Measurements from ENCODE around the gene NBEAL2. TPM values are rescaled to one million over a fixed set of nuclear protein-coding genes. Genes with fewer than 3 reads are reported as not detected.
A peak's percentile ranks its signal among the peaks of the same experiment; 100 is the strongest.

NBEAL2 gene
- total RNA-seq, 4 donors from 2014 or later, result 128 to 297 (median 185) TPM

GRCh38 chr3:47007482-47008233 lies 28.2 kb downstream of the NBEAL2 start:
- TF ChIP-seq CTCF (IDR thresholded peaks at IDR 0.05), result no peak
- TF ChIP-seq POLR2A (IDR thresholded peaks at IDR 0.05), result no peak
- intact Hi-C loops (cut with DNase I), result no loop called here
- H3K27me3 ChIP-seq, result no peaks in the 10 kb centered on the region
- no peak overlapping the region for H3K4me3 ChIP-seq
- no peak overlapping the region for H3K27ac ChIP-seq
- H3K4me1 ChIP-seq, result peaks cover 7 to 28% (median 9%) of the 10 kb centered on the region in 3 donors
- H3K36me3 ChIP-seq, result peaks cover 24 to 80% (median 27%) of the 10 kb centered on the region in 3 donors
- 87 to 90% methylated on average over 6 to 8 of the region's 16 CpGs for WGBS, 2 donors
- H3K9me3 ChIP-seq, result no peaks in the 10 kb centered on the region
- no peak for DNase-seq

- Histone ChIP-seq H3K9me3 (no peaks in the 10 kb centered on the region), H3K27me3 (no peaks in the 10 kb centered on the region), H3K4me3 (no peak overlapping the region), H3K4me1 (peaks cover 7 to 28% (median 9%) of the 10 kb centered on the region in 3 donors), H3K36me3 (peaks cover 20 to 80% (median 24%) of the 10 kb centered on the region in 3 donors), H3K27ac (peak overlapping the region in 2 of 4 donors; percentile 84 to 87)
- TF ChIP-seq CTCF (IDR thresholded peaks at IDR 0.05), result no peak
- TF ChIP-seq POLR2A (IDR thresholded peaks at IDR 0.05), result no peak
- WGBS, 2 donors, result 88 to 100% methylated on average over 2 to 6 of the region's 13 CpGs
- intact Hi-C loops (cut with DNase I), result no loop called here
- DNase-seq, result no peak
These were observed 28.8 kb downstream of the NBEAL2 start for GRCh38 chr3:47008234-47008796.

- H3K27ac ChIP-seq, result peak overlapping the region; percentile 75 to 90 (median 86)
- no peak for DNase-seq
- peaks cover 16 to 80% (median 26%) of the 10 kb centered on the region in 3 donors for H3K36me3 ChIP-seq
- H3K27me3 ChIP-seq, result no peaks in the 10 kb centered on the region
- no peaks in the 10 kb centered on the region for H3K9me3 ChIP-seq
- intact Hi-C loops (cut with DNase I), result no loop called here
- peak overlapping the region; percentile 31 to 71 (median 53) for H3K4me3 ChIP-seq
- TF ChIP-seq CTCF (IDR thresholded peaks at IDR 0.05) (no peak), POLR2A (IDR thresholded peaks at IDR 0.05) (no peak)
- 60% methylated on average over 1 of the region's 23 CpGs; no CpG with 5 or more reads in 1 of the 2 donors for whole genome bisulfite sequencing, 2 donors
- H3K4me1 ChIP-seq, result peaks cover 7 to 28% (median 9%) of the 10 kb centered on the region in 3 donors
These were observed 29.4 kb downstream of the NBEAL2 start for GRCh38 chr3:47008851-47009224.

- Histone ChIP-seq H3K27ac (peak overlapping the region; percentile 75 to 90 (median 86)), H3K36me3 (peaks cover 10 to 80% (median 21%) of the 10 kb centered on the region in 3 donors), H3K4me1 (peaks cover 7 to 28% (median 9%) of the 10 kb centered on the region in 3 donors), H3K27me3 (no peaks in the 10 kb centered on the region), H3K9me3 (no peaks in the 10 kb centered on the region), H3K4me3 (peak overlapping the region; percentile 31 to 71 (median 53))
- intact Hi-C loops (cut with DNase I), result no loop called here
- TF ChIP-seq CTCF (IDR thresholded peaks at IDR 0.05) (peak in 1 of 6 experiments; percentile 11), POLR2A (IDR thresholded peaks at IDR 0.05) (peak in 3 of 4 donors; percentile 14 to 68 (median 68))
- no peak for DNase-seq
- WGBS, 2 donors, result 26% methylated on average over 21 of the region's 85 CpGs; no CpG with 5 or more reads in 1 of the 2 donors
These were observed 30.0 kb downstream of the NBEAL2 start for GRCh38 chr3:47009225-47010110.
